Hepatocyte (in vitro differentiated cells): ENCODE measurements around the gene TMED7. TPM values are rescaled to one million over a fixed set of nuclear protein-coding genes. Genes with fewer than 3 reads are reported as not detected.

Experiments used
- DNase-seq: peaks from one replicate; pipeline ENCODE4 v3.0.0-alpha.2; 2016; ENCODE audit warnings: low spot score
- H2AFZ ChIP-seq: fragments of 200-600 bp; sonication (generic); 2 replicates; pipeline ENCODE4 v1.6.0; 2016; ENCODE audit warnings: antibody characterized with exemption, mild to moderate bottlenecking
- H3K27ac ChIP-seq: fragments of 200-600 bp; sonication (generic); 2 replicates; pipeline ENCODE4 v1.5.1; 2016; ENCODE audit warnings: mild to moderate bottlenecking
- H3K27me3 ChIP-seq: fragments of 200-600 bp; sonication (generic); 2 replicates; pipeline ENCODE4 v1.6.1; 2016
- H3K36me3 ChIP-seq: fragments of 200-600 bp; sonication (generic); replicated peaks from 2 replicates; pipeline ENCODE4 v1.5.1; 2016; ENCODE audit warnings: low read depth; ENCODE audit not compliant: insufficient read depth
- H3K4me1 ChIP-seq: fragments of 200-600 bp; sonication (generic); 2 replicates; pipeline ENCODE4 v1.5.1; 2016; ENCODE audit warnings: mild to moderate bottlenecking, moderate library complexity; ENCODE audit not compliant: insufficient read depth
- H3K4me2 ChIP-seq: fragments of 200-600 bp; sonication (generic); 2 replicates; pipeline ENCODE4 v1.6.0; 2016
- H3K4me3 ChIP-seq: fragments of 200-600 bp; sonication (generic); 2 replicates; pipeline ENCODE4 v1.5.1; 2016; ENCODE audit warnings: mild to moderate bottlenecking
- H3K79me2 ChIP-seq: fragments of 200-600 bp; sonication (generic); 2 replicates; pipeline ENCODE4 v1.6.0; 2017; ENCODE audit warnings: mild to moderate bottlenecking
- H3K9me2 ChIP-seq: fragments of 200-600 bp; sonication (generic); replicated peaks from 2 replicates; pipeline ENCODE4 v1.6.0; 2017; ENCODE audit warnings: mild to moderate bottlenecking; ENCODE audit not compliant: insufficient read depth
- H3K9me3 ChIP-seq: fragments of 200-600 bp; sonication (generic); 2 replicates; pipeline ENCODE4 v1.5.1; 2016; ENCODE audit warnings: low read depth, mild to moderate bottlenecking
- H4K20me1 ChIP-seq: fragments of 200-600 bp; sonication (generic); 2 replicates; pipeline ENCODE4 v1.6.0; 2016; ENCODE audit warnings: mild to moderate bottlenecking; ENCODE audit not compliant: insufficient read depth, poor library complexity, severe bottlenecking
- CTCF ChIP-seq: fragments of 200-600 bp; sonication (generic); IDR thresholded peaks from 2 replicates; pipeline ENCODE4 v1.5.1; 2016; ENCODE audit warnings: antibody characterized with exemption, mild to moderate bottlenecking; ENCODE audit not compliant: poor library complexity
- EZH2 ChIP-seq: fragments of 200-600 bp; sonication (generic); IDR thresholded peaks from 2 replicates; pipeline ENCODE4 v1.6.1; 2016; ENCODE audit warnings: antibody characterized with exemption, mild to moderate bottlenecking, borderline replicate concordance
- EZH2phosphoT487 ChIP-seq: fragments of 200-600 bp; sonication (generic); IDR thresholded peaks from one replicate; pipeline ENCODE4 v1.6.1; 2018; ENCODE audit warnings: antibody characterized with exemption, mild to moderate bottlenecking, low read depth, moderate library complexity; ENCODE audit not compliant: unreplicated experiment, severe bottlenecking
- WGBS: methylation state at CpG from one replicate; pipeline ENCODE4 v1.1.6; 2016; ENCODE audit warnings: low lambda C conversion rate; ENCODE audit errors: missing lambda C conversion rate; 5-methylcytosine and 5-hydroxymethylcytosine counted together
- polyA plus RNA-seq: library from polyadenylated mRNA; unstranded; fragments of >200 nt; fragmentation: Nextera tagmentation; extraction: Ambion mirVana; gene quantifications from 2 replicates; pipeline ENCODE4 v1.2.1, GENCODE V29; 2016
- total RNA-seq: library from RNA; depleted of rRNA; stranded (reverse); fragments of >200 nt; gene quantifications from 2 replicates; pipeline ENCODE4 v1.2.3, GENCODE V29; 2014

Gene TMED7
- total and polyA plus RNA-seq, 2 experiments from 2014 or later, result 88.1 to 214 TPM

GRCh38 chr5:115568668-115569067 is 57.2 kb downstream of the TMED7 start:
- DNase-seq, result no peak
- no peaks in the 10 kb centered on the region for H3K36me3 ChIP-seq
- 59% methylated on average over 1 of the region's 1 CpG for WGBS
- no peaks in the 10 kb centered on the region for H4K20me1 ChIP-seq
- TF ChIP-seq CTCF, result no peak
- no peak for TF ChIP-seq EZH2
- no peak for TF ChIP-seq EZH2phosphoT487
- no peak overlapping the region for H3K27ac ChIP-seq
- no peaks in the 10 kb centered on the region for H3K79me2 ChIP-seq
- no peaks in the 10 kb centered on the region for H3K9me3 ChIP-seq
- H3K9me2 ChIP-seq, result no peaks in the 10 kb centered on the region
- no peaks in the 10 kb centered on the region for H3K27me3 ChIP-seq
- H3K4me1 ChIP-seq, result no peaks in the 10 kb centered on the region
- no peak overlapping the region for H3K4me3 ChIP-seq
- no peak overlapping the region for H2AFZ ChIP-seq
- no peak overlapping the region for H3K4me2 ChIP-seq

- Histone ChIP-seq H3K4me3 (no peak overlapping the region), H3K4me1 (no peaks in the 10 kb centered on the region), H3K4me2 (no peak overlapping the region), H3K9me2 (no peaks in the 10 kb centered on the region), H3K9me3 (no peaks in the 10 kb centered on the region), H3K36me3 (no peaks in the 10 kb centered on the region), H3K79me2 (no peaks in the 10 kb centered on the region), H2AFZ (no peak overlapping the region), H4K20me1 (no peaks in the 10 kb centered on the region), H3K27me3 (no peaks in the 10 kb centered on the region), H3K27ac (no peak overlapping the region)
- WGBS, result 87% methylated on average over 2 of the region's 2 CpGs
- no peak for DNase-seq
- no peak for TF ChIP-seq EZH2phosphoT487
- TF ChIP-seq EZH2, result no peak
- no peak for TF ChIP-seq CTCF
Measured at GRCh38 chr5:115565233-115565632, 60.6 kb downstream of the TMED7 start.

Other genes starting within 250 kb of the TMED7 start
- 24.6 and 27.0 TPM in 2 replicates for gene FEM1C, start 81.3 kb downstream of the TMED7 start, total RNA-seq
- gene FEM1C, start 81.3 kb downstream of the TMED7 start, polyA plus RNA-seq, result 7.7 and 10.7 TPM in 2 replicates
- 2.1 TPM in 1 of 2 replicates, not detected in the other for gene TICAM2, start 23.6 kb downstream of the TMED7 start, total RNA-seq
- 2.5 TPM in 2 replicates for gene TICAM2, start 23.6 kb downstream of the TMED7 start, polyA plus RNA-seq
- 29.5 and 29.8 TPM in 2 replicates for gene CDO1, start 190.6 kb upstream of the TMED7 start, total RNA-seq
- 8.4 and 17.5 TPM in 2 replicates for gene CDO1, start 190.6 kb upstream of the TMED7 start, polyA plus RNA-seq
- 48.3 and 85.7 TPM in 2 replicates for gene ATG12, start 215.5 kb upstream of the TMED7 start, total RNA-seq
- gene ATG12, start 215.5 kb upstream of the TMED7 start, polyA plus RNA-seq, result 65.3 and 66.0 TPM in 2 replicates
- 122 and 362 TPM in 2 replicates for gene AP3S1, start 215.9 kb upstream of the TMED7 start, total RNA-seq
- 130 and 148 TPM in 2 replicates for gene AP3S1, start 215.9 kb upstream of the TMED7 start, polyA plus RNA-seq